ENCODE data around the gene CUTC.

DNA sequence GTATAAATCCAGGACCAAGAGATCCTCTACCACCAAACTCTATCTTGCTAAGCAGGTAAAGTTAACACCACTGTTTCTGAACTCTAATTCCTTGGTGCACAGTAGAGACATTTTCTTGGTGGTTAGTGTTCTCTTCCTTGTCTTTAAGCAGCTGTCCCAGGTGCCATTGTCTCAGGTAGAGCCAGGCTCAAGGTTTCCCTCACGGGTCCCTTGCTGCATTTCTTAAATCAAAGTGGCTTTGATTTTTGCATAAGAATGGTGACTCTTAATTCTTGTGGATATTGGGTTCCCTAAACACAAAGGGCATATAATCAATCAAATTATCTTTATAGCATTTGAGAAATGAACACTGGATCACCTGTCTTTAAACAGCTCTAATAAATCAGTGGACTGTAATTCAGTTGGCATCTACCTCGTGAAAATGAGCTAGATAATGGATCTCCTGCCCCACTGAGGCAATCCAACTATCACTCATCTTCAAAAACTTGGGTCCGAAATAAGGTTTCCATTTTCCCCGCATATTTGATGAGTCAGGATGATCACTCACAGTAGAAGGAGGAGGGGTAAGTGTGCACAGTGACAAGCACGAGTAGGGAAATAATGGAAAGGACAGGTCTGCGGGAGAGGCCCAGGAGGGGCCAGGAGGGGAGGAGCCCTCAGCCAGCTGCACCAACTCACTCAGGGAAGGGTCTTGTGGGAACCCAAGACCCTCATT, 52.9 kb downstream of the CUTC start:
- TF ChIP-seq GATA2 (IDR thresholded peaks at IDR 0.05; ENCODE audit: low read depth, low read length), result no peak
- no peak for TF ChIP-seq GATA3 (IDR thresholded peaks at IDR 0.05; ENCODE audit: low read depth, low read length)
